ENCODE data around the gene CCSAP.

Gene CCSAP

GRCh38 chr1:229383961-229384360 is 41.1 kb upstream of the CCSAP start:
- Histone ChIP-seq H3K27ac (no peak overlapping the region), H3K4me3 (ENCODE audit: low read depth in 1 of 2, low read length in 1 of 2) (no peak overlapping the region), H3K4me1 (ENCODE audit: control insufficient read depth in 1 of 2, insufficient read depth in 1 of 2, low read depth in 1 of 2, low read length in 1 of 2) (no peaks in the 10 kb centered on the region), H3K9me3 (no peaks in the 10 kb centered on the region), H3K36me3 (no peaks in the 10 kb centered on the region), H3K27me3 (peaks cover 55% of the 10 kb centered on the region)
- TF ChIP-seq CTCF (IDR thresholded peaks at IDR 0.05), result no peak

DNA sequence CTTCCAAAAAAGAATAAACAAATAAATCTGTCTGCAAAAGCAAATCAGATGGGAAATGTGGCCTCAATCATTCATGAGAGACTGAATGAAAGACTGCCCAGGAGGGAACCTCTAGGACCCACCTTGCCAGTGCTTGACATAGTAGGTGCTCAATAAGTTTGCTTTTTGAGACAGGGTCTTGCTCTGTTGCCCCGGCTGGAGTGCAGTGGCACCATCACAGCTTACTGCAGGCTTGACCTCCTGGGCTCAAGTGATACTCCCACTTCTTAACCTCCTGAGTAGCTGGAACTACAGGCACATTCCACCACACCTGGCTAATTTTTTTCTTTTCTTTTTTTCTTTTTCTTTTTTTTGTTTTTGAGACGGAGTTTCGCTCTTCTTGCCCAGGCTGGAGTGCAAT is 40.3 kb upstream of the CCSAP start:
- Histone ChIP-seq H3K27ac (no peak overlapping the region), H3K9me3 (no peaks in the 10 kb centered on the region), H3K36me3 (no peaks in the 10 kb centered on the region), H3K4me3 (ENCODE audit: low read depth in 1 of 2, low read length in 1 of 2) (no peak overlapping the region), H3K4me1 (ENCODE audit: control insufficient read depth in 1 of 2, insufficient read depth in 1 of 2, low read depth in 1 of 2, low read length in 1 of 2) (no peaks in the 10 kb centered on the region), H3K27me3 (peaks cover 63% of the 10 kb centered on the region)
- no peak for TF ChIP-seq CTCF (IDR thresholded peaks at IDR 0.05)

DNA sequence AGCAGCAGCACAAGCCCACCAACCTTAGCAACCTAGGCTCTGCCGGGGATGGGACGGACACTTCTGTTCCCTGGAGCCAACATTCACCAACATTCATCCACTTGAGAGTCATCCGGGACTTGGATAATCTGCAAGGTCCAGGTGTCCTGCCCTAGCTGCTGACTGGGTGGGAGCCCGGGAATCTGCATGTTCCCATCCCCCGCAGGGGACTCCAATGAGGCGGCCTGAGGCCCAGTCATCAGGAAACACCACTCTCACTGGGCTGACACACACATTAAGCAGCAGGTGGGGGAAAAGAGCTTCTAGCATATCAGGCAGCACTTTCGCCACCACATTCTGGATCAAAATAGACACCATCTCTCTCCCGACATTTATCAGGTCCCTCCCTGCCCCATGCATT is 38.4 kb upstream of the CCSAP start:
- no peaks in the 10 kb centered on the region for H3K9me3 ChIP-seq
- no peaks in the 10 kb centered on the region for H3K36me3 ChIP-seq
- H3K4me1 ChIP-seq (ENCODE audit: control insufficient read depth in 1 of 2, insufficient read depth in 1 of 2, low read depth in 1 of 2, low read length in 1 of 2), result no peaks in the 10 kb centered on the region
- TF ChIP-seq CTCF (IDR thresholded peaks at IDR 0.05), result no peak
- no peak overlapping the region for H3K4me3 ChIP-seq (ENCODE audit: low read depth in 1 of 2, low read length in 1 of 2)
- peaks cover 59% of the 10 kb centered on the region for H3K27me3 ChIP-seq
- no peak overlapping the region for H3K27ac ChIP-seq

DNA sequence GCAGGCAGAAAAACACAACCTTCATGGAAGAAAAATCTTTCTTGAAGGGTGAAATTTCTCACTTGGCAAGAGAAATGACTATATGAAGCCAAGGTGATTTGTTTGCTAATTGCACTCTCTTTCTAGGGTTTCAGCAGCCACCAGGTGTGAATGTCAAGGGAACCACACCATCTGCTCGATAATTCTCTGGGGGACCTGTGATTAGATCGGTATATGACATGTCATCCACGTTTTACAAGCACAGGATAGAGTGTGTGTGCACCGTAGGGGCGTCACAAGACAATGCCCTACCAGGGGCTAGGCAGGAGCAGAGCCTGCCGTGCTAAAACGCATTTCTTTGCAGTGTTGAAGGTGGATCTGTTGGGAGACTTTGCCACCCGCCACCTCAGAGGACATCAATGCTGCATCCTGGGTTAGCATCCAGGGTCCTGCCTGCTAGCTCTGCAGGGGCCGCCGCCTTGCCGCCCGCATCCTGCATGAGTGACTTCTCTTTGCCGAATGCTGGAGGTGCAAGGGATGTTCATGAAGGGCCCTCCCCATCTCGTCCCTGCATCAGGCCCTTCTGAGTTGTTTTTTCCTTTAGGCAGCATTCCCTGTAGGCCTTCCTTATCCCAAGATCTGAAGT is 37.8 kb upstream of the CCSAP start:
- Histone ChIP-seq H3K9me3 (no peaks in the 10 kb centered on the region), H3K4me1 (ENCODE audit: control insufficient read depth in 1 of 2, insufficient read depth in 1 of 2, low read depth in 1 of 2, low read length in 1 of 2) (no peaks in the 10 kb centered on the region), H3K36me3 (no peaks in the 10 kb centered on the region), H3K4me3 (ENCODE audit: low read depth in 1 of 2, low read length in 1 of 2) (no peak overlapping the region), H3K27ac (no peak overlapping the region), H3K27me3 (peaks cover 53% of the 10 kb centered on the region)
- no peak for TF ChIP-seq CTCF (IDR thresholded peaks at IDR 0.05)

DNA sequence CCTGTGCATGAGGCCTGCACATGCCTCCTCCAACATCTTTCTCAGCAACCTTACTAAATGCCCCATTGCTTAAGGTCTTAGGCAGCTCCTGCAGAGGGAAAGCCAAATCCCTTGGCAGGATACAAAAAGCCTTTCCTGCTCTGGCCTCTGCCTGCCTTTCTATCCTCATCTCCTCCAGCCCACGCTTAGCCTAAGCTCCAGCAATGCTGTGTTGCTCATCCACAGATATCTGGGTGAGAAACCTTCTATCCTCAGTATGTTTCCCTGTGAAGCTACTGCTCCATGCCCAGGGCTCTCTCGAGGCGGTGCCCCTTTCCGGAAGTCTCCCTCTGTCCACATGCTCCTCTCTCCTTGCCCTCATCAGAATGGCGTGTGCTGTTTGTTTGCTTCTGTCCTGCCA is 37.0 kb upstream of the CCSAP start:
- no peaks in the 10 kb centered on the region for H3K9me3 ChIP-seq
- no peaks in the 10 kb centered on the region for H3K4me1 ChIP-seq (ENCODE audit: control insufficient read depth in 1 of 2, insufficient read depth in 1 of 2, low read depth in 1 of 2, low read length in 1 of 2)
- TF ChIP-seq CTCF (IDR thresholded peaks at IDR 0.05), result no peak
- no peak overlapping the region for H3K27ac ChIP-seq
- H3K4me3 ChIP-seq (ENCODE audit: low read depth in 1 of 2, low read length in 1 of 2), result no peak overlapping the region
- peaks cover 45% of the 10 kb centered on the region for H3K27me3 ChIP-seq
- no peaks in the 10 kb centered on the region for H3K36me3 ChIP-seq
